Measurements from ENCODE around the gene HPGDS.
"Not testable (repeated sequence)": the region's sequence is repeated elsewhere in the genome, so short reads cannot be mapped to it uniquely, and the experiment has no call there.

GRCh38 chr4:94387965-94388364 lies 45.3 kb upstream of the HPGDS start:
- TF ChIP-seq CTCF (IDR thresholded peaks at IDR 0.05; ENCODE audit: low read depth, low read length, poor library complexity, severe bottlenecking); EZH2phosphoT487 (IDR thresholded peaks at IDR 0.05; ENCODE audit: borderline replicate concordance, low read length): not testable (repeated sequence)
